HCT116 (cell line): Measurements from ENCODE around the gene NEK6.

ENCODE experiments used
- CEBPB ChIP-seq: IDR thresholded peaks from 2 replicates; pipeline ENCODE4 v1.6.1; 2012; ENCODE audit warnings: low read depth
- CTCF ChIP-seq, 3 experiments: fragments of 200-600 bp in 1 of 3; sonication (generic) in 1 of 3; IDR thresholded peaks in 2 of 3; conservative IDR thresholded peaks in 1 of 3; 2 replicates each; pipeline ENCODE4 v1.5.1; 2012 to 2017; ENCODE audit warnings: low read depth in 2 of 3, low read length in 2 of 3, antibody characterized with exemption in 1 of 3, borderline replicate concordance in 1 of 3, control low read depth in 1 of 3, mild to moderate bottlenecking in 1 of 3, mixed read lengths in 1 of 3, mixed run types in 1 of 3, moderate library complexity in 1 of 3; ENCODE audit not compliant: insufficient read depth in 1 of 3
- REST ChIP-seq: IDR thresholded peaks from 2 replicates; pipeline ENCODE4 v1.6.1; 2012; ENCODE audit warnings: low read depth

- TF ChIP-seq CTCF (IDR thresholded peaks at IDR 0.05 in 2 of 3, conservative IDR thresholded peaks at IDR 0.05 in 1 of 3; ENCODE audit: borderline replicate concordance in 1 of 3, insufficient read depth in 1 of 3, low read depth in 2 of 3, low read length in 2 of 3) (no peak), CEBPB (no peak), REST (no peak)
These were observed 98.4 kb downstream of the NEK6 start for GRCh38 chr9:124355941-124356744.
